Measurements from ENCODE around the gene UBL4B. TPM values are rescaled to one million over a fixed set of nuclear protein-coding genes. Genes with fewer than 3 reads are reported as not detected.

Gene UBL4B
- polyA plus RNA-seq, 1 donor (not counting 4 experiments of a cell fraction or from before 2014, with no cell fraction given), result not detected

DNA sequence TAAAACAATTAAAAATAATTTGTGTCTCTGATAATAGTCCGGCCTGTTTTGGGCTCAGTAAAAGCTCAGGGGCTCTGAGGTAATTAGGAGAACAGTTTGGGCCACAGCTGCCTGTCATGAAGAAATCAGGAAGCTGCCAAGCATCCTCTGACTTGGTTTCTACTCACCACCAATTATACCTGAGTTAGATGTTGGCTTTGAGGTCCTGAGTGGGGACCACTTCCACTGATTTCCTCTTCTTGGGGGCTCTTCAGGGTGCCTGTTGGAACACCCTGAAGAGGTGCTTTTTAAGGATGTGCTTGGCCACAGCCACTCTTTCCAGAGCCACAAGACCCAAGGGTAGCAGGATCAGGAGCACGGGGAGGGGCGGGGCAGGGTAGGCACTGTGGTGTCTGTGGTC, 48.9 kb downstream of the UBL4B start:
- H3K27me3 ChIP-seq (ENCODE audit: control insufficient read depth, extremely low read depth, insufficient read depth, low read length), result no peaks in the 10 kb centered on the region
- dilution Hi-C loops (cut with MboI; ENCODE audit: extremely low pct_ligation_motif_present, low sequenced_read_pairs), result no loop called here
- no peaks in the 10 kb centered on the region for H3K9me1 ChIP-seq (ENCODE audit: control insufficient read depth, extremely low read depth, insufficient read depth, low read length)
- no peak overlapping the region for H3K4me3 ChIP-seq (ENCODE audit: control insufficient read depth in 2 of 3, extremely low read depth in 1 of 3, insufficient read depth in 2 of 3, low read depth in 1 of 3, low read length in 3 of 3)
- no peaks in the 10 kb centered on the region for H3K9me3 ChIP-seq (ENCODE audit: control insufficient read depth, low read depth, low read length)
- no peaks in the 10 kb centered on the region for H3K36me3 ChIP-seq (ENCODE audit: control insufficient read depth in 2 of 2, extremely low read depth in 1 of 2, insufficient read depth in 2 of 2, low read length in 2 of 2)
- FAIRE-seq (no peak), DNase-seq (ENCODE audit: low read depth, low spot score) (no peak)
- no peaks in the 10 kb centered on the region for H3K4me1 ChIP-seq (ENCODE audit: control insufficient read depth, extremely low read depth, insufficient read depth, low read length)
- no peak overlapping the region for H2AFZ ChIP-seq (ENCODE audit: control insufficient read depth, low read length)
- H3K27ac ChIP-seq (ENCODE audit: control insufficient read depth, insufficient read depth, low read length), result no peak overlapping the region
- H3K9ac ChIP-seq (ENCODE audit: control insufficient read depth, extremely low read depth, insufficient read depth, low read length), result no peak overlapping the region
- H3K4me2 ChIP-seq (ENCODE audit: control insufficient read depth, extremely low read depth, insufficient read depth, low read depth, low read length), result no peak overlapping the region
- H3K79me2 ChIP-seq (ENCODE audit: control insufficient read depth, insufficient read depth, low read length), result no peaks in the 10 kb centered on the region
- TF ChIP-seq EZH2 (IDR thresholded peaks at IDR 0.05; ENCODE audit: low read length), result no peak
- TF ChIP-seq, protein P1, sequence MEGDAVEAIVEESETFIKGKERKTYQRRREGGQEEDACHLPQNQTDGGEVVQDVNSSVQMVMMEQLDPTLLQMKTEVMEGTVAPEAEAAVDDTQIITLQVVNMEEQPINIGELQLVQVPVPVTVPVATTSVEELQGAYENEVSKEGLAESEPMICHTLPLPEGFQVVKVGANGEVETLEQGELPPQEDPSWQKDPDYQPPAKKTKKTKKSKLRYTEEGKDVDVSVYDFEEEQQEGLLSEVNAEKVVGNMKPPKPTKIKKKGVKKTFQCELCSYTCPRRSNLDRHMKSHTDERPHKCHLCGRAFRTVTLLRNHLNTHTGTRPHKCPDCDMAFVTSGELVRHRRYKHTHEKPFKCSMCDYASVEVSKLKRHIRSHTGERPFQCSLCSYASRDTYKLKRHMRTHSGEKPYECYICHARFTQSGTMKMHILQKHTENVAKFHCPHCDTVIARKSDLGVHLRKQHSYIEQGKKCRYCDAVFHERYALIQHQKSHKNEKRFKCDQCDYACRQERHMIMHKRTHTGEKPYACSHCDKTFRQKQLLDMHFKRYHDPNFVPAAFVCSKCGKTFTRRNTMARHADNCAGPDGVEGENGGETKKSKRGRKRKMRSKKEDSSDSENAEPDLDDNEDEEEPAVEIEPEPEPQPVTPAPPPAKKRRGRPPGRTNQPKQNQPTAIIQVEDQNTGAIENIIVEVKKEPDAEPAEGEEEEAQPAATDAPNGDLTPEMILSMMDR (optimal IDR thresholded peaks at IDR 0.05 in 1 of 3, IDR thresholded peaks at IDR 0.05 in 1 of 3, conservative IDR thresholded peaks at IDR 0.05 in 1 of 3; ENCODE audit: extremely low read depth in 1 of 3, insufficient read depth in 2 of 3, low read length in 3 of 3), result no peak
- H4K20me1 ChIP-seq (ENCODE audit: control insufficient read depth, extremely low read depth, insufficient read depth, low read length), result no peaks in the 10 kb centered on the region

DNA sequence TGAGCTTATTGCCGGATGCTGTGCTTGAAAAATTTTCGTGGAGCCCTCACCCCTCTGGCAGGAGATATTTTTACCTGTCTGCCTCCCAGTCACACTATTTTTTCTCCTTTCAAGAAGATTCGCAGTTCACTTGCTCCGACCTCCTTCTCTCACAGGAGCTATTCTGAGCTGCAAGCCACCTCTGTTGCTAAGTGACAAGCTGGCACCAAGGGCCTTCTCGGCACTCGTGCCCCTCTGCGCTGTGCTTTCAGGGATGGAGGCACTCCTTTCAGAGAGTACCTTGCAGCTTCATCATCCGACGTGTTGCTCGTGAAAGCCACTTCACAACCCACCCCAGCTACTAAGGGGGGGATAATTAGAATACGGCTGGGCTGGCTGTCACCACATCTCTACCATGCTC, 49.6 kb downstream of the UBL4B start:
- Histone ChIP-seq H2AFZ (ENCODE audit: control insufficient read depth, low read length) (no peak overlapping the region), H3K4me3 (ENCODE audit: control insufficient read depth in 2 of 3, extremely low read depth in 1 of 3, insufficient read depth in 2 of 3, low read depth in 1 of 3, low read length in 3 of 3) (no peak overlapping the region), H3K9me3 (ENCODE audit: control insufficient read depth, low read depth, low read length) (no peaks in the 10 kb centered on the region), H3K79me2 (ENCODE audit: control insufficient read depth, insufficient read depth, low read length) (no peaks in the 10 kb centered on the region), H3K4me1 (ENCODE audit: control insufficient read depth, extremely low read depth, insufficient read depth, low read length) (no peaks in the 10 kb centered on the region), H3K4me2 (ENCODE audit: control insufficient read depth, extremely low read depth, insufficient read depth, low read depth, low read length) (no peak overlapping the region), H4K20me1 (ENCODE audit: control insufficient read depth, extremely low read depth, insufficient read depth, low read length) (no peaks in the 10 kb centered on the region), H3K36me3 (ENCODE audit: control insufficient read depth in 2 of 2, extremely low read depth in 1 of 2, insufficient read depth in 2 of 2, low read length in 2 of 2) (no peaks in the 10 kb centered on the region), H3K27ac (ENCODE audit: control insufficient read depth, insufficient read depth, low read length) (no peak overlapping the region), H3K9ac (ENCODE audit: control insufficient read depth, extremely low read depth, insufficient read depth, low read length) (no peak overlapping the region), H3K27me3 (ENCODE audit: control insufficient read depth, extremely low read depth, insufficient read depth, low read length) (no peaks in the 10 kb centered on the region), H3K9me1 (ENCODE audit: control insufficient read depth, extremely low read depth, insufficient read depth, low read length) (no peaks in the 10 kb centered on the region)
- no peak for TF ChIP-seq EZH2 (IDR thresholded peaks at IDR 0.05; ENCODE audit: low read length)
- TF ChIP-seq, protein P1 (optimal IDR thresholded peaks at IDR 0.05 in 1 of 3, IDR thresholded peaks at IDR 0.05 in 1 of 3, conservative IDR thresholded peaks at IDR 0.05 in 1 of 3; ENCODE audit: extremely low read depth in 1 of 3, insufficient read depth in 2 of 3, low read length in 3 of 3), result no peak
- dilution Hi-C loops (cut with MboI; ENCODE audit: extremely low pct_ligation_motif_present, low sequenced_read_pairs), result no loop called here
- no peak for DNase-seq (ENCODE audit: low read depth, low spot score)
- no peak for FAIRE-seq

Other genes starting within 250 kb of the UBL4B start
- 1.5 to 2.3 TPM (median 1.8 TPM) in 3 replicates for gene CSF1, start 201.6 kb upstream of the UBL4B start, polyA plus RNA-seq
- 50.2 to 64.8 TPM (median 61.6 TPM) in 3 replicates for gene AHCYL1, start 127.7 kb upstream of the UBL4B start, polyA plus RNA-seq
- 24.6 to 31.8 TPM (median 28.9 TPM) in 3 replicates for gene STRIP1, start 77.8 kb upstream of the UBL4B start, polyA plus RNA-seq
- gene ALX3, start 41.8 kb upstream of the UBL4B start, polyA plus RNA-seq, result not detected in 3 replicates
- gene SLC6A17, start 38.1 kb downstream of the UBL4B start, polyA plus RNA-seq, result 0.07 to 0.25 TPM (median 0.13 TPM) in 3 replicates
- gene KCNC4, start 97.9 kb downstream of the UBL4B start, polyA plus RNA-seq, result 1.3 to 2.8 TPM (median 2.2 TPM) in 3 replicates
- gene RBM15, start 226.9 kb downstream of the UBL4B start, polyA plus RNA-seq, result 10.0 to 13.8 TPM (median 10.7 TPM) in 3 replicates

Measured in keratinocyte (primary cell).